NCI-H460 (cell line): ENCODE data around the gene AIMP1. TPM values are rescaled to one million over a fixed set of nuclear protein-coding genes. Genes with fewer than 3 reads are reported as not detected.
"Not testable (repeated sequence)": the region's sequence is repeated elsewhere in the genome, so short reads cannot be mapped to it uniquely, and the experiment has no call there.

ENCODE experiments used
- DNase-seq: peaks from one replicate; pipeline ENCODE4 v3.0.0-alpha.2; 2016; ENCODE audit warnings: low read depth; ENCODE audit errors: extremely low read depth
- total RNA-seq: library from RNA; depleted of rRNA; stranded (reverse); fragments of >200 nt; shearing (Covaris generic); gene quantifications from 2 replicates; pipeline ENCODE4 v1.2.3, GENCODE V29; 2014

The AIMP1 gene
- total RNA-seq, 1 experiment from 2014 or later, result 49.5 TPM

DNA sequence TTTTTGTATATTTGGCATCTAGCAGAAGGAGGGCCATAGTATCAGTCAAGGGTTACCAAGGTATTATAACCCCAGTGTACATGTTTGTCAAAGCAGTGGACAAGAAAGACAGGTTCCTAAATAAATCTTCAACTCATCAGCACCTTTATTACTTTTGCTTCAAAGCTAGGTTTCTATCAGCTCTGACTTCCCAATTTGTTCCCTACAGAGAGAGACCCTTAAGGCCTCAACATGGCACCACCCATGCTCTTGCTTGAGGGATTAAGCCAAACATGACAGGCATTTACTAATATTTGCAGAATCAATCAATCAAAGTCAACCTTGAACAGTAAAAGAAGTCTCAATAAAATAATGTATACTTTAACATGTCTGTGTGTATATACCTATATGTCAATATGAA, 9.8 kb upstream of the AIMP1 start:
- no peak for DNase-seq

DNA sequence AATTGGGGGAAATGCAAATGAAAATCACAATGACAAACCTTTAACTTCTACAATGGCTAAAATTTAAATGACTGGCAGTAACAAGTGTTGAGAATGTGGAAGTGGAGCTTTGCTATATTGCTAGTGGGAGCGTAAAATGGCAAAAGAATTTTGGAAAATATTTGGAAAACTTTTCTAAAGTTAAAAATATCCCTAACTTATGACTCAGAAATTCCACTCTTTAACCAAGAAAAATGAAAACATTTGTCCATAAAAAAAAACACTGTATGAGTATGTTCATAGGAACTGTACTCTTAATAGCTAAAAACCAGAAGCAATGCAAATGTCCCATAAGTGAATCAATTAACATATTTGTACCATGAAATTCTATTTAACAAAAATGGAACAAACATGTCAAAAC, 4.0 kb upstream of the AIMP1 start:
- no peak for DNase-seq

DNA sequence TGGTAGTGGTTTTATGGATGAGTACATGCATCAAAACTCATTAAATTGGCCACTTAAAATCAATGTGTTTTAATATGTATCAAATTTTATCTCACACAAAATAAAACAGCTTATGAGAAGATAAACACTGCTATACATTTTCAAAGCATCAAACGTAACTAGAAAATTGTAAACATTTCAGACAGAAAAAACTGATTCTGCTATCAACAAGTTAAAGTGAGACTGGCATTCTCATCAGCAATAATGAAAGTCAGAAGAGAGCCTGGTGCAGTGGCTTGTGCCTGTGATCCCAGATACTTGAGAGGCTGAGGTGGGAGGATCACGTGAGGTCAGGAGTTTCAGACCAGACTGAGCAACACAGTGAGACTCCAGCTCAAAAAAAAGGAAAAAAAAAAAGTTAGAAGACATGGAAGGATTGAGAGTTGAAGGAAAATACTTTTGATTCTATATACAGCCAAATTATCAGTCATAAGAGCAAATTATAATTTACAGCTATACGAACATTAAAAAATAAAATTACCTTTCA, 3.3 kb upstream of the AIMP1 start:
- DNase-seq, result no peak

DNA sequence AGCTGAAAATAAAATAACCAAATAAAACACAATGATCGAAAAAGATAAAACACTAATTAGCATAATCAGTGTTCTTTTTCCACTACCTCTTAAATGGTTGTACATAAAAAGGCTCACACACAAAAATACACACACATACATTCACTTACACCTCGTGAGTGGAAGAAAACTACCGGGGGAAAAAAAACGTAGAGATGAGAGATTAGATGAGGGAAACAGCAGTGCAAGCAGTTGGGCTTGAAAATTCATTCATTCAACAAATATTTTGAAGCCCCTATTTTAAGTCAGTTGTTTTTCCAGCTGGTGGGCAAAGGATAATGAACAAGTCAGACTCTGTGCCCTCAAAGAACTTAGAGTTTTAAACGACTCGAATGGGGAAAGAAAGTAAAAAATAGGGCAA, 1.4 kb upstream of the AIMP1 start:
- DNase-seq, result no peak

DNA sequence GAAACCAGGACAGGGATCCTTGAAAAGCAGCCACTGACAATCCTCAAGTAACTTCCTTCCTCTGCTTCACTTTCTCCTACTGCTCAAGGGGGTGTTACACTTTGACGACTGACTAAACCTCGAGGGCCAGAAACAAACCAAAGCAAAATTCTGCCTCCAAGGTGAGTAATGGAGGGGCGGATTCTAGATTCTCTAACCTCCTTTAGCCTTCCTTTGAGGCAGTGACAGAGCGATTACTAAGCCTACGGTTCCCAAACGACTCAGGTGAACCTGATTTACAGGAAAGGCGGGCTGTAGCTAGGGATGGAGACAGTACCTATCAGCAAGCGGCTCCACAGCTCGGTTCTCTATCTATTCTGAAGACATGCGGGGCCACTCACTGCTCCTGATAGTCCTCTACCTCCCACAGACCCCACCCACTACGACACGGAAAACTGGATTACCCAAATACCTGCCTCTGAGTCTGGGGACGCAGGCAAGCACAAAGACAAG, 828 bp upstream of the AIMP1 start:
- peak; percentile 12 for DNase-seq

DNA sequence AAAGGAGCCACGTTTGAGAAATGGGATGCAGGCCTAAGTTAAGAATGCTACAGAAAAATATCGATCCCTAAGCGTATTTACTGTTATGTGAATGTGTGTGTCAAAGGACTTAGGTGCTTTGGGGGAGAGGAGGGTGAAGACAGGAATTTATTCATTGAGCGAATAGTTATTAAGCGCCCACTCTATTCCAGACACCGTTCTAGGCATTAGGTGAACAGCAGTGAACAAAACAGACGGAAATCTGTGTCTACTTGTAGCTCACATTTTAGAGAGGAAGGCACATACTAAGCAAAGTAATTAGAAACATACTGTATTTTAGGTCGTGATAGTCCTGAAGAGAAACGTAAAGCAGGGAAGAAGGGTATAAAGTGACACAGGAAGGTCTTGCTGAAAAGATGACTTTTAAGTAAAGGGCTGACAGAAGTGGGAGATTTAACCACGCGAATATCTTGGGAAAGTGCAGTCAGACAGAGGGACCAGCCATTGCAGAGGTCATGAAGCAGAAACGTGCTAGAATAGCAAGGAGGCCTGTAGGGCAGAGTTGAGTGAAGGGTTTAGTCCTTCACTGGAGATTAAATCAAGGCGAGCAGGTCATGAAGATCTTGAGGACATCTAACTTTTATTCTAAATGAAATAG, 541 bp downstream of the AIMP1 start:
- no peak for DNase-seq

DNA sequence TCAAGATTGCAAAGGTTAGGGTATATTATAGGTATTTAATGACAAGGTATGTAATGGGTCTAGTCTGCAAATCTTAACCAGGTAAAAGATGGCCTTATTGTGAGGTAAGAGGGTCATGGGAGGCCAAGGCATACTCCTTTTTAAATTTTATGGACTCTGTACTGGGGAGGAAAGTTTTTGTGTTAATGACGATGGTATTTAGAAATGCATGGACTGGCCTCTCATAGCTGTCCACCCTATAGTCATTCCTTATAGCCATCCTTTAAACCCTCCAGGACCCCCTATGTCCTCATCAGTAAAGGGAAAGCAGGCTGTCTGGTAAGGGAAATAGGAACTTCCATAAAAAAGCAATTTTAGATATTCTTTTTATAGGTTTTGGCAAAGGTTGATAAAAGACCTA, 1.5 kb downstream of the AIMP1 start:
- DNase-seq, result no peak

DNA sequence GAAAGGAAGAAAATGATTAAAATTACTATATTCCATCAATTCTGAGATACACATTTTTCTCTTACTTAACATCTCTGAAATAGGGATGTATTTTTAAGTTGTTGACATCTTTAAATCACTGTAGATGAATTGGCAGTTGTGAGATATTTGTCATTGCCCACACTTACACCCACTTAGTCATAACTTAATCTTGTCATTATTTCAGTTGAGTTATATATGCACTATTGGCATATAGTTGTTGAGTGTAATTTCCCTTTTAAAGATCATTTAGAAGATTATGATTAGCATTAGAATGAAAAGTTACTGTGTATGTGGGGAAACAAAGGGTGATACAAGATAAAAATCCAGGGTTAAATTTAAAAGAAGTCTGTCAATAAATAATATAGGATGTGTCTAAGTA, 2.2 kb downstream of the AIMP1 start:
- no peak for DNase-seq

DNA sequence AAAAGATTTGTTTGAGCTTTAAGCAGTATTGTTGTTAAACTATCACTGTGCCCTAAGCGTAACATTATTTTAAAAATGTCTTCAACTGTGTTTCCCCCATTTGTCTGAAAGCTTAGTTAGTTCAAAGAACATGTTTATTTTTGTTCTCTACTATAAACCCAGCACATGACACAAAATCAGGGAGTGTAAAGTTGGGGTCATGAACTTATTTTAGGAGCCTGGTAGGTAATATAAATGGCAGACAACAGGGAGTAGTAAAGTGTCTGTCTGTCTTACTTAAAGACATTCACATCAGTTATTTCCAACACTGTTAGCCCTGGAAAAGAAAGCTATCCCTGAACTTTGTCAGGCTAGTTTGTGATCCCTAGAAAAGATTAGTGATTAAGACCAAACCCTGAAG, 3.9 kb downstream of the AIMP1 start:
- DNase-seq, result no peak

DNA sequence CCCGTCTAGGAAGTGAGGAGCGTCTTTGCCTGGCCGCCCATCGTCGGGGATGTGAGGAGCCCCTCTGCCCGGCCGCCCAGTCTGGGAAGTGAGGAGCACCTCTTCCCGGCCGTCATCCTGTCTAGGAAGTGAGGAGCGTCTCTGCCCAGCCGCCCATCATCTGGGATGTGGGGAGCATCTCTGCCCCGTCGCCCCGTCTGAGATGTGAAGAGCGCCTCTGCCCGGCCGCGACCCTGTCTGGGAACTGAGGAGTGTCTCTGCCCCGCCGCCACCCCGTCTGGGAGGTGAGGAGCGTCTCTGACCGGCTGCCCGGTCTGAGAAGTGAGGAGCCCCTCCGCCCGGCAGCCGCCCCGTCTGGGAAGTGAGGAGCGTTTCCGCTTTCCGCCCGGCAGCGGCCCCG, 4.8 kb downstream of the AIMP1 start:
- not testable (repeated sequence) for DNase-seq

DNA sequence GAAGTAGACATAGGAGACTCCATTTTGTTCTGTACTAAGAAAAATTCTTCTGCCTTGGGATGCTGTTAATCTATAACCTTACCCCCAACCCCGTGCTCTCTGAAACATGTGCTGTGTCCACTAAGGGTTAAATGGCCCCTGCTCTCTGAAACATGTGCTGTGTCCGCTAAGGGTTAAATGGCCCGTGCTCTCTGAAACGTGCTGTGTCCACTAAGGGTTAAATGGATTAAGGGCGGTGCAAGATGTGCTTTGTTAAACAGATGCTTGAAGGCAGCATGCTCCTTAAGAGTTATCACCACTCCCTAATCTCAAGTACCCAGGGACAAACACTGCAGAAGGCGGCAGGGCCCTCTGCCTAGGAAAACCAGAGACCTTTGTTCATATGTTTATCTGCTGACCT, 5.5 kb downstream of the AIMP1 start:
- DNase-seq, result not testable (repeated sequence)

DNA sequence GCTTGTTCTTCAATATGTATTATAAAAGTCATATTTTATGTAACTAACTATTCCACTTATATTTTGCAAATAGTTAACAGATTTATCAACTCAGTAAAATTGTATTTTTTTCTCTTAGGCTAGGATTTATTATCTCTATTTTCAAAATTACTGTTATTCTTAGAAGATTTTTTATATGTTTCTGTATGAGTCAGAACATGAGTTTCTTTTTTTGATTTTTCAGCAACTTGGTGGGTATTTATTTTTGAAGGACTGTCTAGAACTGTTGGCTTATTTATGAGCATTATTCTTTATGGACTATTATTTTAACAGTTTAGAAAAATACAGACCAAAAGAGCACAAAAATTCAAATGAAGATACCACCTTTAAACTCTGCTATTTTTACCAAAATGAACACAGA, 6.8 kb downstream of the AIMP1 start:
- DNase-seq, result no peak

DNA sequence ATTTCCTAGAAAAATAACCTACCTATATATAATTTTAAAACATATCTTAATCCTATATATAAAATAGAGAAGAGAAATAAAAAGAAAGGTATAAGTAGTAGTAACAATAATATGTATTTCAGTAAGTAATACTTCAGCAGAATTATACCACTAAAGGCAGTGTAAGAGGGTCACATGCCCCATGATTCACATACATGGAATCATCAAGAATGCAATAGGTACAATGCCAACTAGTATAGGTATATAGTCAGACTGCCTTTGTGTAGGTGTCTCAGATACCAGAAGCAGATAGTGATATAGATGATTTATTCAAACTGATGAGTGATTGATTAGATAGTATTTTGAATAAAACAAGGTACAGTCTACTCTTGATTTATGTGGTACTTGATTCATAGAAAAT, 9.4 kb downstream of the AIMP1 start:
- no peak for DNase-seq

DNA sequence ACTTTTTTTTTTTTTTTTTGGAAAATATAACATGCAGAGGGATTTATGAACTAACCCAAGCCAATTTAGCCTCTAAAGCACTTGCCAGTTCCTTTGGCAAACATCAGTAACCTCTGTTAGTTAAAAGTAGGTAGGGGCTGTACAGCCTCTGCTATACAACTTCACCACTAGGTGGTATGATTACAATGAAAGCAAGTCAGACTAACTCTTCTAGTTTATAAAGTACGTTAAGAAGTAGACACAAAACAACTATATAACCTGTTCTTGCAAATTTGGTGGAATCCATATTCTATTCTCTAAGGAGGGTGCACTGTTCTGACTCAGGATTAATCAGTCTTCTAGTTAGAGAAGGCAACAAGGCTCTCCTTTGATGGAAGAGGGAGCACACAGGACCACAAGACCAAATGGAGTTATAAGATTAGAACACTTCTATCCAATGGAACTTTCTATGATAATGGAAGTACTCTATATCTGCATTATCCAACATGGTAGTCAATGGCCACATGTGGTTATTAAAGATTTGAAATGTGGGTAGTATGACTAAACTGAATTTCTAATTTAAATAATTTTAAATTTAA, 12.8 kb downstream of the AIMP1 start:
- DNase-seq, result peak; percentile 20

DNA sequence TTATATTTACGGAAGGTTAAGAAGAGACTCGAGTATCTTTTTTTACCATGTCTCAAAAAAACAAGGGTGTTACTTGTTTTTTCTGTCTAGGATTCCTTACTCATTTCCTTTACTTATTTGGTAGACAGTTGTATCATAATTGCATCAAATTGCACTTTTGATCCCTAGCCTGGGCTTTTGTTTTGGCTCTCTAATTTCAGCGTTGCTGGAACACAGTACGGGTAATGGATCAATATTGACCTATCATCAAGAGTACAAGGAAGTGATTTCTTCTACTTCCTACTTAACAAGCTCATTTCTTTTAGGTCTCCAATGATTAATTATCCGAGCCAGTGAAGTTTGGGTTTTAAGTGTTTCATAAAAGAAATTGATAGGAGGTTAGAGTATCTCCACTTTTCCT, 16.8 kb downstream of the AIMP1 start:
- DNase-seq, result no peak

DNA sequence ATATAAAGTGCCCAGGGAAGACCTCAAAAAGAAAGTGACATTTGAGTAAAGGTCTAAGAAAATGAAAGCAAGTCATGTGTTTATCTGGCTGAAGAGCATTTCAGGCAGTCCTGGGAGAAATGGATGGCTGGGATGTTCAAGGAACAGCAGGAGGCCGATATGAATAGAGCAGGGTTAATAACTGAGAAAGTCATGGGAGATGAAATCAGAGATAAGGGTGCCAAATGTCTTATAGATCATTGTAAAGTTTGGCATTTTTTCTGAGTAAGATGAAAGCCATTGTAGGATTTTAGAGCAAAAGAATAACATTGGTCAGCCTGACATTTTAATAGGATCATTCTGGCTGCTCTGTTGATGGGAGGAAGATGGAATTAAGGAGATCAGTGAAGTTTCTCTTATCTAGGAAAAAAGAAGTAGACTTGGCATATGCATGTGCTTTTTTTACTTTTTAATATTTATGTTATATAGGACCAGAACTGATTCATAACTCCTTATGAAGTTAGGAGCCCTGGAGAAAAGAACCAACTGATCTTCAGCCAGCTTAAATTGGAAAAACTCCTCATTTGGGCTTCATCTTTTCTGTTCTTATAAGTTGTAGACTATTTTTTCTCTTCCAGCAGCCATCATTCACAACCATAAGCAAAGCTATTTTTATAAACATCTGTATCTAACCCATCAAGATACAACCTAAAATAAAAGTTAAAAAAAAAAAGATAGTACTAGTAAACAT, 18.6 kb downstream of the AIMP1 start:
- DNase-seq, result no peak

DNA sequence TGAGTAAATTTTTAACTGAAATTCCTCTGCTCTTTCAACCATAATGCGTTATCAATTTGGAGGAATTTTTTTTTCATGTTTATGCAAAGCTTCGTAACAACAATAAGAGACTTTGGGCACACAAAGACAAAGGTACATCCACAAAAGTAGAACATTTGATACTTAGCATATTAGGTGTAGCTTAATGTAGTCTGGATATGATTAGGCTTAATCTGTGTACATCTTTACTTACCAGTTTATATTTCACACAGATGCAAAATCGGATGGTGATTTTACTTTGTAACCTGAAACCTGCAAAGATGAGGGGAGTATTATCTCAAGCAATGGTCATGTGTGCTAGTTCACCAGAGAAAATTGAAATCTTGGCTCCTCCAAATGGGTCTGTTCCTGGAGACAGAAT, 20.3 kb downstream of the AIMP1 start:
- no peak for DNase-seq

DNA sequence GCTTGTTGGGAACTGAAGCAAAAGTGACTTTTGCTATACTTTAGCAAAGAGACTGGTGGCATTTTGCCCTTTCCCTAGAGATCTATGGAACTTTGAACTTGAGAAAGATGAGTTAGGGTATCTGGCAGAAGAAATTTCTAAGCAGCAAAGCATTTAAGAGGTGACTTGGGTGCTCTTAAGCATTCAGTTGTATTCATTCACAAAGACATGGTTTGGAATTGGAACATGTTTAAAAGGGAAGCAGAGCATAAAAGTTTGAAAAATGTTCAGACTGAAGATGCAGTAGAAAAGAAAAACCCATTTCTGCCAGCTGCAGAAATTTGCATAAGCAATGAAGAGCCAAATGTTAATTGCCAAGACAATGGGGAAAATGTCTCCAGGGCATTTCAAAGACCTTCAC, 21.6 kb downstream of the AIMP1 start:
- no peak for DNase-seq

DNA sequence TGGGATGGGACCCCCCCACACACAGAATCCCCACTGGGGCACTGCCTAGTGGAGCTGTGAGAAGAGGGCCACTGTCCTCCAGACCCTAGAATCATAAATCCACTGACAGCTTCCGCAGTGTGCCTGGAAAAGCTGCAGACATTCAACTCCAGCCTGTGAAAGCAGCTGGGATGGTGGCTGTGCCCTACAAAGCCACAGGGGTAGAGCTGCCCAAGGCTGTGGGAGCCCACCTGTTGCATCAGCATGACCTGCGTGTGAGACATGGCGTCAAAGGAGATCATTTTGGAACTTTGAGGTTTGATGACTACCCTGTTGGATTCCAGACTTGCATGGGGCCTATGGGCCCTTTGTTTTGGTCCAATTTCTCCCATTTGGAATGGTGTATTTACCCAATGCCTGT, 22.3 kb downstream of the AIMP1 start:
- DNase-seq, result no peak

DNA sequence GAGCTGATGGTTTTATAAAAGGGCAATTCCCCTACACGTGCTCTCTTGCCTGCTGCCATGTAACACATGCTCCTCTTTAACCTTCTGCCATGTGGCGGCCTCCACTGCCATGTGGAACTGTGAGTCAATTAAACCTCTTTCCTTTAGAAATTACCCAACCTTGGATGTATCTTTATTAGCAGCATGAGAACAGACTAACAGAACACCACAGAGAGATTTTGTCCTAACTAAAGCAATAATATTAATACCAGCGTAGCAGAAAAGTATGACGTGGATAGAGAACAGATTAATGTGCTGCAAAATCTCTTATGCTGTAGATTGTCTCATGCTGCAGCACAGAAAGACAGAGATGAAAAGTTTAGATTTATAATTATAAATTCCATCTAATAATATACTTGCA, 23.1 kb downstream of the AIMP1 start:
- DNase-seq, result no peak

DNA sequence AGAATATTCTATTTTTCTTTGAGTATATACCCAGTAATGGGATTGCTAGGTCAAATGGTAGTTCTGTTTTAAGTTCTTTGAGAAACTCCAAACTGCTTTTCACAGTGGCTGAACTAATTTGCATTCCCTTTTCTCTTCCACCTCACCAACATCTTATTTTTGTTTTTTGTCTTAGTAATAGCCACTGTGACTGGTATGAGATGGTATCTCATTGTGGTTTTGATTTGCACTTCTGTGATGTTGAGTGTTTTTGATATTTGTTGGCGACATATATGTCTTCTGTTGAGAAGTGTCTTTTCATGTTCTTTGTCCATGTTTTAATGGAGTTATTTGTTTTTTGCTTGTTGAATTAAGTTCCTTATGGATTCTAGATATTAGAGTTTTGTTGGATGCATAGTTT, 24.4 kb downstream of the AIMP1 start:
- DNase-seq, result no peak
